Measurements from ENCODE around the gene SIGMAR1. TPM values are rescaled to one million over a fixed set of nuclear protein-coding genes. Genes with fewer than 3 reads are reported as not detected.

The SIGMAR1 gene
- total and polyA plus RNA-seq, 8 donors = 18.3 to 27.2 (median 22.5) TPM

DNA sequence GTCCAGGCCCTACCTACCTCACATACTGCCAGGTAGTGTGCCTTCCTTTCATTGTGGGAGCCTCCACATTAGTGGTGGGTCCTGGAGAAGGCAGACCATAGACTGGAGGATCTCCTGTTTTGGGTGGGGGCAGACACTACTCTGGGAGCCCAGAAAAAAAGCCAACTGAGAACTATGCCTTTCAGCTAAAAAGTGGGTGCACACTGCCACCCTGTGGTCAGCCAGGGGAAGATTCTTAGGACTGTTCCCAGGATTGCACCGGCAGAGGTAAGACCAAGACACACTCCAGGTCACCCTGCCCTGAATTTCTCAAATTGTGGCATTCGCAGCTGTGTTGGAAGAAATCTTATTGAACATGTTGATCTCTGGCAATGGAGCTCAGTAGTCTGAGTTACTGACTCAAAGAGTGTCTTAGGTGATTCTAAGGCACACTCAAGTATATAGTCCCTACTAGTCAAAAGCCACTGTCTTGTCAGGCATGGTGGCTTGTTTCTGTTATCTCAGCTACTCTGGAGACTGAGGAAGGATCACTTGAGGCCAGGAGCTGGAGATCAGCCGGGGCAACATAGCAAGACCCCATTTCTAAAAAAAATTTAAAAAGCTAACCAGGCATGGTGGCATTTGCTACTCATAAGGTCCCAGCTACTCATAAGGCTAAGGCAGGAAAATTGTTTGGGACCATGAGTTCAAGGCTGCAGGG lies 3.6 kb downstream of the SIGMAR1 start:
- WGBS, 2 donors = 11% methylated on average over 3 of the region's 3 CpGs
- H3K27ac ChIP-seq = no peak overlapping the region
- H3K27me3 ChIP-seq = no peaks in the 10 kb centered on the region
- TF ChIP-seq, protein P1, sequence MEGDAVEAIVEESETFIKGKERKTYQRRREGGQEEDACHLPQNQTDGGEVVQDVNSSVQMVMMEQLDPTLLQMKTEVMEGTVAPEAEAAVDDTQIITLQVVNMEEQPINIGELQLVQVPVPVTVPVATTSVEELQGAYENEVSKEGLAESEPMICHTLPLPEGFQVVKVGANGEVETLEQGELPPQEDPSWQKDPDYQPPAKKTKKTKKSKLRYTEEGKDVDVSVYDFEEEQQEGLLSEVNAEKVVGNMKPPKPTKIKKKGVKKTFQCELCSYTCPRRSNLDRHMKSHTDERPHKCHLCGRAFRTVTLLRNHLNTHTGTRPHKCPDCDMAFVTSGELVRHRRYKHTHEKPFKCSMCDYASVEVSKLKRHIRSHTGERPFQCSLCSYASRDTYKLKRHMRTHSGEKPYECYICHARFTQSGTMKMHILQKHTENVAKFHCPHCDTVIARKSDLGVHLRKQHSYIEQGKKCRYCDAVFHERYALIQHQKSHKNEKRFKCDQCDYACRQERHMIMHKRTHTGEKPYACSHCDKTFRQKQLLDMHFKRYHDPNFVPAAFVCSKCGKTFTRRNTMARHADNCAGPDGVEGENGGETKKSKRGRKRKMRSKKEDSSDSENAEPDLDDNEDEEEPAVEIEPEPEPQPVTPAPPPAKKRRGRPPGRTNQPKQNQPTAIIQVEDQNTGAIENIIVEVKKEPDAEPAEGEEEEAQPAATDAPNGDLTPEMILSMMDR (IDR thresholded peaks at IDR 0.05) = peak; percentile 70 to 84 (median 72)
- peaks cover 0 to 12% (median 7%) of the 10 kb centered on the region in 3 donors for H3K4me1 ChIP-seq
- FAIRE-seq (no peak), DNase-seq (peak in 4 of 6 donors; percentile 53 to 82 (median 73)), ATAC-seq (peak in 3 of 4 donors; percentile 42 to 45 (median 42))
- intact Hi-C loops (cut with DNase I) = no loop called here
- H3K36me3 ChIP-seq = no peaks in the 10 kb centered on the region
- H3K4me3 ChIP-seq = no peak overlapping the region
- no peaks in the 10 kb centered on the region for H3K9me3 ChIP-seq

DNA sequence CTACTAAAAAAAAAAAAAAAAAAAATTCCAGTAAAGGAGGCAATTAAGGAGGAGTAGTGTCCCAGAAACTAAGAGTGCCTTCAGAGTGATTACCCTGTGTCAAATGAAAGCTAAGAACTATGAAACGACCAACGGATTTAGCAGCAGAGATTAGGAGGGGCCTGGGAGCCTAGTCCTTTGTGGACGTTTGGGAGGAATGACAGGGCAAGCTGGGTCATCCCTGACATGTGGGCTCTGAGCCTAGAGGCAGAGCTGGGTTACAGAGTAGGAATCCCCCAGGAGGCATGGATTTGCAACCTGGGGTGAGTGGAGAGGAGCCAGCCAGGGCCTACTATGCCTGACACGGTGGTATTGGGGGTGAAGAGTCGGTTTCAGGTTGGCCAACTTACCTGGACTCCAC lies 4.4 kb downstream of the SIGMAR1 start:
- ATAC-seq (no peak), DNase-seq (no peak), FAIRE-seq (no peak)
- intact Hi-C loops (cut with DNase I) = no loop called here
- TF ChIP-seq, protein P1 (IDR thresholded peaks at IDR 0.05) = no peak
- Histone ChIP-seq H3K27ac (no peak overlapping the region), H3K36me3 (no peaks in the 10 kb centered on the region), H3K27me3 (no peaks in the 10 kb centered on the region), H3K4me3 (no peak overlapping the region), H3K4me1 (peaks cover 0 to 13% (median 7%) of the 10 kb centered on the region in 3 donors), H3K9me3 (no peaks in the 10 kb centered on the region)
- WGBS, 2 donors = 46 to 67% methylated on average over 5 of the region's 5 CpGs

DNA sequence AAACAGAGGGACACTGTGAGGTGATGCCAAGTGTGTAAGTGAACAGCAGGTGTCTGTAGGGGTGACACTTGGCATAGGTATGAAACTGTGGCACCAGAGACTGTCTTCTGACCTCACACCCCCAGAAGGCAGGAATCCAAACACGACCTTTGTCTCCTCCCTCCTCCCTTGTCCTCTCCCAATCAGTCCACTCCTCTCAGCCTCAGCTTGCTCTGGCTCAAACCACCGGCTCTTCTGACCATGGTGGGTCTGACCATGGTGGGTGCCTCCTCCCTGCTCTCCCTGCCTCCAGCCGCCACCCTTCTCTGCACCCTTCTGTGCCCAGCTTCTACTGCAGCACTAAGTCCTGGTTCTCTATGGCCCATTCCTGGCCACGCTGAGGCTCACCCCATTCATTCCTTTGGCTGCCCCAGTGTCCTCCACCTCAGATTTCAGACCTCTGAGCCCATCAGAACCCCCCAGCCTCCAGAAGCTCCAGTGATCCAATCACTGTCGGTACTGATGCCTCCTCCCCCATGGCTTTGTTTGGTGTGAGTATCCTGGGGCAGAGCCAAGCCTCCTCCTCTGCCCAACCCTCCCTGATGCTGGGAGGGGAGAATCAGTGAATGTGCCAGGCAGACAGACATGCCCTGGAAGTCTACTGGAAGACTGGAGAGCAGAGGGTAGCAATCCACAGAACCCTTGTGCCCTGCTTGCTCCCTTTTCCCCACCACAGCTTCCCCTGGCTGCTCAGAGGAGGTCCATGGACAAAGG lies 7.0 kb downstream of the SIGMAR1 start:
- Histone ChIP-seq H3K27me3 (peaks cover 0 to 7% (median 2%) of the 10 kb centered on the region in 4 donors), H3K36me3 (no peaks in the 10 kb centered on the region), H3K4me1 (peaks cover 0 to 4% (median 0%) of the 10 kb centered on the region in 3 donors), H3K9me3 (no peaks in the 10 kb centered on the region), H3K4me3 (no peak overlapping the region), H3K27ac (no peak overlapping the region)
- no peak for FAIRE-seq
- 30 to 34% methylated on average over 5 of the region's 5 CpGs for WGBS, 2 donors
- TF ChIP-seq, protein P1 (IDR thresholded peaks at IDR 0.05) = no peak
- no peak for ATAC-seq
- DNase-seq = no peak
- intact Hi-C loops (cut with DNase I) = no loop called here

DNA sequence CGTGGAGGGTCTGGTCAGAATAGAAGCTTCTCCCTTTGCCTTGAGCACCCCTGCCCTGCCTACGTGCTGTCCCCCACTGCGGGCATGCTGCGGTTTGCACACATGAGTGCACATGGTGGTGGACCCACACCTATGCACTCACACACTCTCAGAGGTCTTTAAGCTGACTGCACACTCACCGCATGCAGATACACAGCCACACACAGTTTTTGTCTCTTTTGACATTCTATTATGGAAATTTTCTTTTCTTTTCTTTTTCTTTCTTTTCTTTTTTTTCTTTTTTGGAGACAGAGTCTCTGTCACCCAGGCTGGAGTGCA lies 8.1 kb downstream of the SIGMAR1 start:
- H3K36me3 ChIP-seq = no peaks in the 10 kb centered on the region
- ATAC-seq (no peak), DNase-seq (no peak), FAIRE-seq (no peak)
- H3K4me3 ChIP-seq = peak overlapping the region in 2 of 4 donors; percentile 34 to 46
- intact Hi-C loops (cut with DNase I) = no loop called here
- no peaks in the 10 kb centered on the region for H3K9me3 ChIP-seq
- TF ChIP-seq, protein P1 (IDR thresholded peaks at IDR 0.05) = no peak
- no peak overlapping the region for H3K27ac ChIP-seq
- 22 to 23% methylated on average over 5 of the region's 5 CpGs for WGBS, 2 donors
- H3K27me3 ChIP-seq = peaks cover 0 to 16% (median 4%) of the 10 kb centered on the region in 4 donors
- H3K4me1 ChIP-seq = peaks cover 0 to 4% (median 0%) of the 10 kb centered on the region in 3 donors

All from pancreas (tissue), 10 donors.